Glutamatergic neuron (in vitro differentiated cells): ENCODE results near the gene SDHA. TPM values are rescaled to one million over a fixed set of nuclear protein-coding genes. Genes with fewer than 3 reads are reported as not detected.
"Not testable (repeated sequence)": the region's sequence is repeated elsewhere in the genome, so short reads cannot be mapped to it uniquely, and the experiment has no call there.

Source experiments
- DNase-seq: peaks from one replicate; pipeline ENCODE4 v3.0.0; 2022
- H3K27ac Mint-ChIP-seq: one replicate; pipeline ENCODE4 v1.8.0; 2020; ENCODE audit warnings: mild to moderate bottlenecking, mixed read lengths, inconsistent platforms; ENCODE audit not compliant: unreplicated experiment
- H3K27me3 Mint-ChIP-seq: one replicate; pipeline ENCODE4 v1.8.0; 2020; ENCODE audit warnings: mild to moderate bottlenecking, moderate library complexity, mixed read lengths, inconsistent platforms; ENCODE audit not compliant: unreplicated experiment
- H3K36me3 Mint-ChIP-seq: one replicate; pipeline ENCODE4 v1.8.0; 2020; ENCODE audit warnings: mild to moderate bottlenecking, mixed read lengths, inconsistent platforms; ENCODE audit not compliant: unreplicated experiment
- H3K4me1 Mint-ChIP-seq: one replicate; pipeline ENCODE4 v1.8.0; 2020; ENCODE audit warnings: mild to moderate bottlenecking, low read depth, mixed read lengths, inconsistent platforms; ENCODE audit not compliant: unreplicated experiment
- H3K4me3 Mint-ChIP-seq: one replicate; pipeline ENCODE4 v1.8.0; 2020; ENCODE audit warnings: mild to moderate bottlenecking, mixed read lengths, inconsistent platforms; ENCODE audit not compliant: unreplicated experiment
- H3K9me3 Mint-ChIP-seq: one replicate; pipeline ENCODE4 v1.8.0; 2020; ENCODE audit warnings: mild to moderate bottlenecking, moderate library complexity, mixed read lengths, inconsistent platforms; ENCODE audit not compliant: unreplicated experiment
- total RNA-seq: library from RNA; stranded (reverse); fragmentation: NEBNext Ultra II Directional; extraction: Animal tissue kit (Norgen Biotek cat#: 25700); gene quantifications from one replicate; pipeline ENCODE4 v1.2.1, GENCODE V29; 2021; ENCODE audit not compliant: unreplicated experiment
- TF ChIP-seq, protein P1 (sequence below): fragments of 200-600 bp; sonication (generic); IDR thresholded peaks from one replicate; pipeline ENCODE4 v1.5.0; 2021; ENCODE audit not compliant: partially characterized antibody, unreplicated experiment

The SDHA gene
- total RNA-seq, 1 donor from 2014 or later = 81.3 TPM

DNA sequence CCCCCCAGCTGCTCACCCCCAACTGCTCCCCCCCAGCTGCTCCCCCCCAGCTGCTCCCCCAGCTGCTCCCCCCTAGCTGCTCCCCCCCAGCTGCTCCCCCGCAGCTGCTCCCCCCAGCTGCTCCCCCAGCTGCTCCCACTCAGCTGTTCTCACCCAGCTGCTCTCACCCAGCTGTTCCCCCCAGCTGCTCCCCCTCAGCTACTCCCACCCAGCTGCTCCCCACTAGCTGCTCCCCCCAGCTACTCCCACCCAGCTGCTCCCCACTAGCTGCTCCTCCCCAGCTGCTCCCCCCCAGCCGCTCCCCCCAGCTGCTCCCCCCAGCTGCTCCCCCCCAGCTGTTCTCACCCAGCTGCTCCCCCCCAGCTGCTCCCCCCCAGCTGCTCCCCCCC, 80.6 kb downstream of the SDHA start:
- TF ChIP-seq, protein P1, sequence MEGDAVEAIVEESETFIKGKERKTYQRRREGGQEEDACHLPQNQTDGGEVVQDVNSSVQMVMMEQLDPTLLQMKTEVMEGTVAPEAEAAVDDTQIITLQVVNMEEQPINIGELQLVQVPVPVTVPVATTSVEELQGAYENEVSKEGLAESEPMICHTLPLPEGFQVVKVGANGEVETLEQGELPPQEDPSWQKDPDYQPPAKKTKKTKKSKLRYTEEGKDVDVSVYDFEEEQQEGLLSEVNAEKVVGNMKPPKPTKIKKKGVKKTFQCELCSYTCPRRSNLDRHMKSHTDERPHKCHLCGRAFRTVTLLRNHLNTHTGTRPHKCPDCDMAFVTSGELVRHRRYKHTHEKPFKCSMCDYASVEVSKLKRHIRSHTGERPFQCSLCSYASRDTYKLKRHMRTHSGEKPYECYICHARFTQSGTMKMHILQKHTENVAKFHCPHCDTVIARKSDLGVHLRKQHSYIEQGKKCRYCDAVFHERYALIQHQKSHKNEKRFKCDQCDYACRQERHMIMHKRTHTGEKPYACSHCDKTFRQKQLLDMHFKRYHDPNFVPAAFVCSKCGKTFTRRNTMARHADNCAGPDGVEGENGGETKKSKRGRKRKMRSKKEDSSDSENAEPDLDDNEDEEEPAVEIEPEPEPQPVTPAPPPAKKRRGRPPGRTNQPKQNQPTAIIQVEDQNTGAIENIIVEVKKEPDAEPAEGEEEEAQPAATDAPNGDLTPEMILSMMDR = no peak
- H3K4me1 Mint-ChIP-seq = peaks cover 2% of the 10 kb centered on the region
- peak; percentile 37 for DNase-seq

DNA sequence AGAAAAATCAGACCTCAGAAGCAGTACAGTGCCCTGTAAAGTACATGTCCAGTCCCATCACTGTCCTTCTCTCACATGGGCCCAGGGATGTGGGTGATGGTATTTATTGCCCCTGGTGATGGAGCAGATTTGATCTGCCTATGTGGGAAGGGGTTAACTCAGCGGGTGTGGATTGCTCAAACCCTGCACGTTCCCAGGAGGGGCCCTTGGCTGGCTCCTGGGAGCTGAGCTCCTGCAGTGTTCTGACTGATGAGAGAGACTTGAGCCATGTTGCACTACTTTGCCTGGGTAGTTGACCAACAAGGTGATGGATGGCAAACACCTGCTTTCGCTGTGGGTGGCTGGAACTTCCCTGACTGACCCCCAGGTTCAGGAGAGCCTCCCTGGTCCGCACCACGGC, 81.8 kb downstream of the SDHA start:
- not testable (repeated sequence) for H3K4me1 Mint-ChIP-seq, DNase-seq, H3K4me3 Mint-ChIP-seq, H3K27ac Mint-ChIP-seq, H3K36me3 Mint-ChIP-seq
- Mint-ChIP-seq H3K9me3 (peaks cover 10% of the 10 kb centered on the region), H3K27me3 (peaks cover 11% of the 10 kb centered on the region)

More for the DNA sequence above, 80.6 kb downstream of the SDHA start:
- H3K36me3 Mint-ChIP-seq = peaks cover 5% of the 10 kb centered on the region
- no peak overlapping the region for H3K4me3 Mint-ChIP-seq
- H3K27me3 Mint-ChIP-seq = peaks cover 9% of the 10 kb centered on the region
- peaks cover 10% of the 10 kb centered on the region for H3K9me3 Mint-ChIP-seq
- no peak overlapping the region for H3K27ac Mint-ChIP-seq

DNA sequence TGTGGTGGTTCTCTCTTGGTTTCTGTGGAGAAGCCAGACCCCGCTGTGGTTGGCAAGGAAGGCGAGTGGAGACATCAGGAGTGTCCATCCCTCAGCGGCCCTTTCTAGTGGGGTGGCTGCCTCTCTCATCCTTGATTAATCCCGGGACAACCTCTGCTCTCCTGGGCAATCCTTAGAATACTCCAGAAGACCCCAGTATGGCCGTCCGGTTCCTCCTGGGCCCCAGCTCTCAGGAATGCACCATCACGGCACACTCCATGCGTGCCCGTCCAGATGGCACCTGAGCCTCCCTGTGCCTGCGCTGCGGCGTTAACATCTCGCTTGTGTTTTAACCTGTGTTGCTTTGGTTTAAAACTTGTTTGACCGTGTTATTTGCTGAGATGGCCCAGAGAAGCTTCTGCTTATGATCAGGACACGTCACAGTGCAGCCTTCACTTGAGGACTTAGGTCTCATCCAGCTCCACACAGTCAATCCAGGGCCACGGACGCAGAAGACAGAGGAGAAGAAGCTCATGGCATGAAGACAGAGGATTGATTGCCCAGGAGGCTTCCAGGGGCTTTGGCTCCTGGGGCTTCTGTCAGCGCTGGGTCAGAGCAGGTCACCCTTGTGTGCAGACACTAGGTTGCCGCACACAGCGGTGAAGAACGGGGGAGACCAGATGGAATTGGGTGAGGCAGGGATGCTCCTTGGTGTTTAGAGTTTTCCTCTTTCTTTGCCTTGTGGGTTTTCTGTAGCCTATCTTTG, 82.7 kb downstream of the SDHA start:
- Mint-ChIP-seq H3K9me3 (peaks cover 10% of the 10 kb centered on the region), H3K27me3 (peaks cover 11% of the 10 kb centered on the region)
- H3K27ac Mint-ChIP-seq, DNase-seq, H3K4me3 Mint-ChIP-seq, H3K4me1 Mint-ChIP-seq, H3K36me3 Mint-ChIP-seq: not testable (repeated sequence)

DNA sequence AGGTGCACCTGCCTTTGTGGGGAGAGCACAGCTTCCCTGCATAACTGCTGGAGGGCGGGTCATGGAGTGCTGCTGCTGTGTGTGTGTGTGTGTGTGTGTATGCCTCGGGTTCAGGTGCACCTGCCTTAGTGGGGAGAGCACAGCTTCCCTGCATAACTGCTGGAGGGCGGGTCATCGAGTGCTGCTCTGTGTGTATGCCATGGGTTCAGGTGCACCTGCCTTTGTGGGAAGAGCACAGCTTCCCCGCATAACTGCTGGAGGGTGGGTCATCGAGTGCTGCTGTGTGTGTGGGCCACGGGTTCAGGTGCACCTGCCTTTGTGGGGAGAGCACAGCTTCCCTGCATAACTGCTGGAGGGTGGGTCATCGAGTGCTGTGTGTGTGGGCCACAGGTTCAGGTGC, 84.3 kb downstream of the SDHA start:
- H3K4me1 Mint-ChIP-seq = not testable (repeated sequence)

DNA sequence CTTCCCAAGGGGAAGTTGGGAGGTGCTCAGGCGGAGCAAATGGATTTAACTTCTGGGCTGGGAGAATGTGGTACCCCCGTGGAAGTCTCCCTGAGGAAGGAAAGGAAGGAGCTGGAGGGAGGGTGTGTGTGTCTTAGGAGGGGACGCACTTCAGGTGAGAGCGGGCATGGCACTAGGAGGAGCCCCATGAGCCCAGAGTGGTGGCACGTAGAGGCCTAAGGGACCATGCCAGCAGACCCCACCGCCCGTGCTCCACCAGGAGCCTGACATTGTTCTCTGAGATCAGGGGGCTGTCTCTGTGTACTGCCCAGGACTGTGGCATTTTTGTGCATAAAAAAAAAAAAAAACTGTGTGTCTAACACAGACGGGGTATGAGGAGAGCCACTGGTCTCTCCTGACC, 84.8 kb downstream of the SDHA start:
- H3K36me3 Mint-ChIP-seq = no peaks in the 10 kb centered on the region
- peaks cover 3% of the 10 kb centered on the region for H3K4me1 Mint-ChIP-seq
- TF ChIP-seq, protein P1 = no peak
- H3K27ac Mint-ChIP-seq = no peak overlapping the region
- H3K27me3 Mint-ChIP-seq = peaks cover 9% of the 10 kb centered on the region
- H3K9me3 Mint-ChIP-seq = peaks cover 8% of the 10 kb centered on the region
- DNase-seq = no peak
- H3K4me3 Mint-ChIP-seq = no peak overlapping the region

More for the DNA sequence above, 84.3 kb downstream of the SDHA start:
- not testable (repeated sequence) for DNase-seq, H3K36me3 Mint-ChIP-seq, H3K27me3 Mint-ChIP-seq, H3K27ac Mint-ChIP-seq, H3K4me3 Mint-ChIP-seq
- H3K9me3 Mint-ChIP-seq = peaks cover 10% of the 10 kb centered on the region

DNA sequence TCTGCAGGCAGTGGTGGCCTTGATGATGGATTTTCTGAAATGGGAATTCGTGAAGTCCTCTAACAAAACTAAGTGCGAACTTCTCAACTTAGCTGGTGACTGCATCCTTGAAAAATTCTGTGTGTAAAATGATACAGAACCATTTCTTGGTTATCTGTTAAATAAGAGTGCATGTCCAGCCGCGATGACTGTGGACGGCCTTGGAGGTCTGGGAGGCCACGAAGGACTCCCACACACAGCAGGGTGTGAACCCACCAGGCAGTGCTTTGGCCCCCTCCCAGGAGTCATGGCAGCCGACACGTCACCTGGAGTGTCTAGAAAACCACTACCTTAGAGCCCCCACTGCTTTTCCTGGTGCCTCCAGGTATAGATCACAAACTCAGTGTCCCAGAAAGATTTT, 85.6 kb downstream of the SDHA start:
- not testable (repeated sequence) for H3K27ac Mint-ChIP-seq, DNase-seq, H3K4me1 Mint-ChIP-seq, H3K4me3 Mint-ChIP-seq, H3K36me3 Mint-ChIP-seq, H3K27me3 Mint-ChIP-seq
- H3K9me3 Mint-ChIP-seq = peaks cover 10% of the 10 kb centered on the region

DNA sequence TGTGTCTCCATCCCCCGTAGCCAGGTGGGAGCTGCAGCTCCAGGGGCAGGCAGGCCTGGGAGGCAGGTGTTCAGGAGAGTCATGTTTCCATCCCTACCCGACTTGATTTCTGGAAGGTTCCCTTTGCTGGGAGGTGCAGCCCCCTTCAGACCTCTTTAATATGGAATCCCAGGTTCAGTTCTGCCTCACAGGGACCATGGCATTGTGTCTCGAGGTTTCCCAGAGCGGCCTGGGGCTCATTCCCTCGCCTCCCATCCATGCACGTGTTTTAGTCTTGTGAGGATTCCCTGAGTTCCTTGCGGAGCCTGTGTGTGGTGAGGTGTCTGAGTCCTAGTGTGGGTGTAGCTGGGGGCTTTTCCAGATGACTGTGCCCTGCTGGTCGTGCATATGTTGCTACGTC, 86.9 kb downstream of the SDHA start:
- no peak overlapping the region for H3K27ac Mint-ChIP-seq
- TF ChIP-seq, protein P1 = no peak

More for the DNA sequence above, 86.9 kb downstream of the SDHA start:
- no peaks in the 10 kb centered on the region for H3K36me3 Mint-ChIP-seq
- H3K27me3 Mint-ChIP-seq = peaks cover 6% of the 10 kb centered on the region
- H3K9me3 Mint-ChIP-seq = peaks cover 7% of the 10 kb centered on the region
- no peak for DNase-seq
- peaks cover 3% of the 10 kb centered on the region for H3K4me1 Mint-ChIP-seq
- H3K4me3 Mint-ChIP-seq = no peak overlapping the region
